SK-N-SH (cell line): ENCODE measurements around the gene CBLB.

ENCODE experiments used
- EZH2phosphoT487 ChIP-seq: fragments of 200-600 bp; sonication (generic); IDR thresholded peaks from 2 replicates; pipeline ENCODE4 v1.6.1; 2017; ENCODE audit warnings: low read depth, mixed run types, mild to moderate bottlenecking, antibody characterized with exemption, moderate library complexity, borderline replicate concordance
- MAX ChIP-seq: IDR thresholded peaks from 2 replicates; pipeline ENCODE4 v1.4.0; 2012; ENCODE audit warnings: low read depth
- MXI1 ChIP-seq: IDR thresholded peaks from 2 replicates; pipeline ENCODE4 v1.6.1; 2012; ENCODE audit warnings: mild to moderate bottlenecking, low read depth, low read length, improper control_type of control experiment
- RCOR1 ChIP-seq: fragments of 150-350 bp; IDR thresholded peaks from 2 replicates; pipeline ENCODE4 v1.6.1; 2017; ENCODE audit warnings: antibody characterized with exemption, low read length
- REST ChIP-seq: IDR thresholded peaks from 2 replicates; pipeline ENCODE4 v1.6.1; 2012; ENCODE audit warnings: mild to moderate bottlenecking, low read depth, low read length, moderate library complexity
- RFX5 ChIP-seq: IDR thresholded peaks from 2 replicates; pipeline ENCODE4 v1.6.1; 2012; ENCODE audit warnings: mild to moderate bottlenecking, improper control_type of control experiment, low read length
- SMC3 ChIP-seq: IDR thresholded peaks from 2 replicates; pipeline ENCODE4 v1.6.1; 2012; ENCODE audit warnings: low read depth, low read length, improper control_type of control experiment
- TEAD4 ChIP-seq: IDR thresholded peaks from 2 replicates; pipeline ENCODE4 v1.4.0; 2012; ENCODE audit warnings: mild to moderate bottlenecking, borderline replicate concordance; ENCODE audit not compliant: insufficient read depth
- USF1 ChIP-seq: IDR thresholded peaks from 2 replicates; pipeline ENCODE4 v1.4.0; 2012; ENCODE audit warnings: low read depth, borderline replicate concordance
- YY1 ChIP-seq: IDR thresholded peaks from 2 replicates; pipeline ENCODE4 v1.4.0; 2012; ENCODE audit warnings: low read depth, mild to moderate bottlenecking
- TF ChIP-seq, protein P1 (sequence below): fragments of 200-600 bp; sonication (generic); IDR thresholded peaks from 2 replicates; pipeline ENCODE4 v1.6.1; 2017; ENCODE audit warnings: antibody characterized with exemption, mild to moderate bottlenecking, moderate library complexity

DNA sequence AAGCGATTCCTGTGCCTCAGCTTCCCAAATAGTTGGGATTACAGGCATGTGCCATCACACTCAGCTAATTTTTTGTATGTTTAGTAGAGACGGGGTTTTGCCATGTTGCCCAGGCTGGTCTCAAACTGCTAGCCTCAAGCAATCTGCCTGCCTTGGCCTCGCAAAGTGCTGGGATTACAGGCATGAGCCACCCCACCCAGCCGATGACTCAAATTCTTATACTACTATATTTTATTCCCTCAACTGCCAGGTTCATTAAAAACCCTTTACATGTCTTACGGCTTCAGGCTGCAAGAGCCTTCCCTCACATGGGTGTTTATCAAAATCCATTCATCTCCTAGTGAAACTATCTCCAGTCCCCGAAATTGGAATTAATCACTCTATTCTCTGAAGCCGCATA lies 63.4 kb downstream of the CBLB start:
- TF ChIP-seq, protein P1, sequence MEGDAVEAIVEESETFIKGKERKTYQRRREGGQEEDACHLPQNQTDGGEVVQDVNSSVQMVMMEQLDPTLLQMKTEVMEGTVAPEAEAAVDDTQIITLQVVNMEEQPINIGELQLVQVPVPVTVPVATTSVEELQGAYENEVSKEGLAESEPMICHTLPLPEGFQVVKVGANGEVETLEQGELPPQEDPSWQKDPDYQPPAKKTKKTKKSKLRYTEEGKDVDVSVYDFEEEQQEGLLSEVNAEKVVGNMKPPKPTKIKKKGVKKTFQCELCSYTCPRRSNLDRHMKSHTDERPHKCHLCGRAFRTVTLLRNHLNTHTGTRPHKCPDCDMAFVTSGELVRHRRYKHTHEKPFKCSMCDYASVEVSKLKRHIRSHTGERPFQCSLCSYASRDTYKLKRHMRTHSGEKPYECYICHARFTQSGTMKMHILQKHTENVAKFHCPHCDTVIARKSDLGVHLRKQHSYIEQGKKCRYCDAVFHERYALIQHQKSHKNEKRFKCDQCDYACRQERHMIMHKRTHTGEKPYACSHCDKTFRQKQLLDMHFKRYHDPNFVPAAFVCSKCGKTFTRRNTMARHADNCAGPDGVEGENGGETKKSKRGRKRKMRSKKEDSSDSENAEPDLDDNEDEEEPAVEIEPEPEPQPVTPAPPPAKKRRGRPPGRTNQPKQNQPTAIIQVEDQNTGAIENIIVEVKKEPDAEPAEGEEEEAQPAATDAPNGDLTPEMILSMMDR: no peak
- TF ChIP-seq RCOR1 (no peak), EZH2phosphoT487 (no peak), RFX5 (no peak), REST (no peak), YY1 (no peak), TEAD4 (no peak), USF1 (no peak), MXI1 (no peak), SMC3 (no peak), MAX (no peak)
